HCT116 (cell line): Measurements from ENCODE around the gene DMD.

Experiments
- EZH2 ChIP-seq: fragments of 200-600 bp; sonication (generic); IDR thresholded peaks from 2 replicates; pipeline ENCODE4 v1.6.1; 2017; ENCODE audit warnings: antibody characterized with exemption, mixed run types
- RAD21 ChIP-seq: IDR thresholded peaks from 2 replicates; pipeline ENCODE4 v1.6.1; 2012; ENCODE audit warnings: low read depth, mild to moderate bottlenecking
- YY1 ChIP-seq: IDR thresholded peaks from 2 replicates; pipeline ENCODE4 v1.6.1; 2011; ENCODE audit warnings: low read length, low read depth, moderate library complexity, mild to moderate bottlenecking; ENCODE audit not compliant: insufficient replicate concordance; ENCODE audit errors: extremely low read depth
- ZNF274 ChIP-seq: fragments of 200-500 bp; sonication (Bioruptor generic); IDR thresholded peaks from 2 replicates; pipeline ENCODE4 v1.6.1; 2014; ENCODE audit warnings: mild to moderate bottlenecking, low read depth, low read length, inconsistent platforms
- TF ChIP-seq, protein P1 (sequence below), 3 experiments: fragments of 200-600 bp in 1 of 3; sonication (generic) in 1 of 3; IDR thresholded peaks in 2 of 3; conservative IDR thresholded peaks in 1 of 3; 2 replicates each; pipeline ENCODE4 v1.5.1; 2012 to 2017; ENCODE audit warnings: low read depth in 2 of 3, low read length in 2 of 3, antibody characterized with exemption in 1 of 3, borderline replicate concordance in 1 of 3, control low read depth in 1 of 3, mild to moderate bottlenecking in 1 of 3, mixed read lengths in 1 of 3, mixed run types in 1 of 3, moderate library complexity in 1 of 3; ENCODE audit not compliant: insufficient read depth in 1 of 3

GRCh38 chrX:31219174-31219573 lies 1992.2 kb downstream of the DMD start:
- TF ChIP-seq RAD21 (no peak), EZH2 (no peak), ZNF274 (no peak), YY1 (no peak)
- TF ChIP-seq, protein P1, sequence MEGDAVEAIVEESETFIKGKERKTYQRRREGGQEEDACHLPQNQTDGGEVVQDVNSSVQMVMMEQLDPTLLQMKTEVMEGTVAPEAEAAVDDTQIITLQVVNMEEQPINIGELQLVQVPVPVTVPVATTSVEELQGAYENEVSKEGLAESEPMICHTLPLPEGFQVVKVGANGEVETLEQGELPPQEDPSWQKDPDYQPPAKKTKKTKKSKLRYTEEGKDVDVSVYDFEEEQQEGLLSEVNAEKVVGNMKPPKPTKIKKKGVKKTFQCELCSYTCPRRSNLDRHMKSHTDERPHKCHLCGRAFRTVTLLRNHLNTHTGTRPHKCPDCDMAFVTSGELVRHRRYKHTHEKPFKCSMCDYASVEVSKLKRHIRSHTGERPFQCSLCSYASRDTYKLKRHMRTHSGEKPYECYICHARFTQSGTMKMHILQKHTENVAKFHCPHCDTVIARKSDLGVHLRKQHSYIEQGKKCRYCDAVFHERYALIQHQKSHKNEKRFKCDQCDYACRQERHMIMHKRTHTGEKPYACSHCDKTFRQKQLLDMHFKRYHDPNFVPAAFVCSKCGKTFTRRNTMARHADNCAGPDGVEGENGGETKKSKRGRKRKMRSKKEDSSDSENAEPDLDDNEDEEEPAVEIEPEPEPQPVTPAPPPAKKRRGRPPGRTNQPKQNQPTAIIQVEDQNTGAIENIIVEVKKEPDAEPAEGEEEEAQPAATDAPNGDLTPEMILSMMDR (IDR thresholded peaks at IDR 0.05 in 2 of 3, conservative IDR thresholded peaks at IDR 0.05 in 1 of 3; ENCODE audit: borderline replicate concordance in 1 of 3, insufficient read depth in 1 of 3, low read depth in 2 of 3, low read length in 2 of 3), result no peak
